Endothelial cell of umbilical vein (primary cell): ENCODE measurements around the gene UBE2E2. TPM values are rescaled to one million over a fixed set of nuclear protein-coding genes. Genes with fewer than 3 reads are reported as not detected.
A peak's percentile ranks its signal among the peaks of the same experiment; 100 is the strongest.

Experiments used
- BruUV-seq: library from RNA; stranded (reverse); fragments of 400-500 nt; replicated peaks from 2 replicates; lab custom pipeline; 2021; lab: Mats Ljungman, UMichigan
- CTCF ChIA-PET: fragments of 300-600, 350-600 bp; sonication (Branson Sonifier 250); formaldehyde crosslinking; loops from one replicate; lab custom pipeline; 2021; ENCODE audit warnings: antibody characterized with exemption, inconsistent platforms; lab: Charles Lee
- POLR2A ChIA-PET: fragments of 300-600, 350-600 bp; sonication (Branson Sonifier 250); formaldehyde crosslinking; loops from one replicate; lab custom pipeline; 2021; ENCODE audit warnings: antibody characterized with exemption, inconsistent platforms; lab: Charles Lee
- DNase-seq: peaks from one replicate; pipeline ENCODE4 v3.0.0-alpha.2; 2011; ENCODE audit warnings: low read depth, low spot score
- FAIRE-seq: peaks from 2 replicates; lab custom pipeline; 2011; peaks lifted over from hg19 to GRCh38; lab: Jason Lieb, UNC
- H2AFZ ChIP-seq: 2 replicates; pipeline ENCODE4 v1.6.0; 2012; ENCODE audit warnings: low read depth, low read length, control low read depth, inconsistent platforms
- H3K27ac ChIP-seq: 2 replicates; pipeline ENCODE4 v1.5.1; 2011; ENCODE audit warnings: low read depth, mild to moderate bottlenecking, control low read depth, low read length, moderate library complexity; ENCODE audit not compliant: insufficient read depth
- H3K27me3 ChIP-seq, 2 experiments: 2 replicates each; pipeline versions ENCODE4 v1.6.0 to v1.6.1; 2011; ENCODE audit warnings: low read length in 2 of 2, mixed read lengths in 1 of 2; ENCODE audit not compliant: control insufficient read depth in 2 of 2, insufficient read depth in 2 of 2
- H3K36me3 ChIP-seq, 2 experiments: 2 replicates in 1 of 2; 3 replicates in 1 of 2; pipeline ENCODE4 v1.5.1; 2011; ENCODE audit warnings: low read length in 2 of 2, mild to moderate bottlenecking in 1 of 2, moderate library complexity in 1 of 2; ENCODE audit not compliant: control insufficient read depth in 2 of 2, insufficient read depth in 2 of 2; ENCODE audit errors: extremely low read depth in 1 of 2
- H3K4me1 ChIP-seq: 3 replicates; pipeline ENCODE4 v1.5.1; 2011; ENCODE audit warnings: mild to moderate bottlenecking, low read length; ENCODE audit not compliant: control insufficient read depth, insufficient read depth; ENCODE audit errors: extremely low read depth
- H3K4me2 ChIP-seq: 2 replicates; pipeline ENCODE4 v1.6.1; 2011; ENCODE audit warnings: low read length, control low read depth, mixed read lengths; ENCODE audit not compliant: insufficient read depth
- H3K4me3 ChIP-seq, 3 experiments: fragments of 200-600 bp in 1 of 3; sonication (generic), shearing (Covaris generic) in 1 of 3; replicated peaks in 1 of 3; 2 replicates each; pipeline ENCODE4 v1.5.1; 2011 to 2016; ENCODE audit warnings: control low read depth in 3 of 3, low read length in 3 of 3, mild to moderate bottlenecking in 2 of 3, inconsistent platforms in 1 of 3, low read depth in 1 of 3, moderate library complexity in 1 of 3; ENCODE audit not compliant: insufficient read depth in 1 of 3
- H3K79me2 ChIP-seq: 2 replicates; pipeline ENCODE4 v1.6.0; 2012; ENCODE audit warnings: low read length, inconsistent platforms; ENCODE audit not compliant: control insufficient read depth, insufficient read depth
- H3K9ac ChIP-seq: replicated peaks from 2 replicates; pipeline ENCODE3; 2011; ENCODE audit warnings: low read length, control low read depth; ENCODE audit not compliant: insufficient read depth; ENCODE audit errors: extremely low read depth
- H3K9me1 ChIP-seq: replicated peaks from 3 replicates; pipeline ENCODE4 v1.6.0; 2011; ENCODE audit warnings: mild to moderate bottlenecking, low read length; ENCODE audit not compliant: control insufficient read depth, insufficient read depth; ENCODE audit errors: extremely low read depth
- H3K9me3 ChIP-seq: replicated peaks from 2 replicates; pipeline ENCODE4 v1.5.1; 2012; ENCODE audit warnings: low read length, inconsistent platforms; ENCODE audit not compliant: control insufficient read depth, insufficient read depth
- H4K20me1 ChIP-seq: replicated peaks from 2 replicates; pipeline ENCODE3; 2011; ENCODE audit warnings: mild to moderate bottlenecking, low read length; ENCODE audit not compliant: control insufficient read depth, insufficient read depth; ENCODE audit errors: extremely low read depth
- EZH2 ChIP-seq: IDR thresholded peaks from 2 replicates; pipeline ENCODE4 v1.6.1; 2012; ENCODE audit warnings: borderline replicate concordance, low read depth, mild to moderate bottlenecking, moderate library complexity, low read length, inconsistent platforms; ENCODE audit not compliant: severe bottlenecking
- FOS ChIP-seq: IDR thresholded peaks from 2 replicates; pipeline ENCODE4 v1.6.1; 2011; ENCODE audit warnings: mild to moderate bottlenecking, low read length, moderate library complexity, borderline replicate concordance; ENCODE audit not compliant: insufficient read depth
- GATA2 ChIP-seq: IDR thresholded peaks from 2 replicates; pipeline ENCODE4 v1.7.0; 2011; ENCODE audit warnings: low read depth, mild to moderate bottlenecking, moderate library complexity, mixed read lengths, low read length; ENCODE audit not compliant: insufficient read length, insufficient read depth
- JUN ChIP-seq: IDR thresholded peaks from 2 replicates; pipeline ENCODE4 v1.6.1; 2011; ENCODE audit warnings: borderline replicate concordance, low read depth; ENCODE audit not compliant: insufficient read length, insufficient read depth
- MYC ChIP-seq: IDR thresholded peaks from one replicate; pipeline ENCODE4 v1.6.1; 2011; ENCODE audit warnings: mild to moderate bottlenecking, low read depth, low read length
- POLR2A ChIP-seq: IDR thresholded peaks from 2 replicates; pipeline ENCODE4 v1.6.1; 2012; ENCODE audit warnings: low read depth, mild to moderate bottlenecking, control low read depth, low read length
- POLR2AphosphoS5 ChIP-seq: IDR thresholded peaks from 2 replicates; pipeline ENCODE4 v1.6.1; 2012; ENCODE audit warnings: low read depth, mild to moderate bottlenecking, control low read depth, low read length, moderate library complexity; ENCODE audit not compliant: insufficient read depth
- dilution Hi-C: fragments of 300-500 bp; cut with MboI; formaldehyde crosslinking; loops from one replicate; pipeline ENCODE4 v1.15.0; 2019; ENCODE audit warnings: low sequenced_read_pairs; ENCODE audit not compliant: extremely low pct_ligation_motif_present
- intact Hi-C: fragments of 100-400 bp; cut with micrococcal nuclease; formaldehyde crosslinking; loops from one replicate; pipeline ENCODE4 v1.10.0; 2022
- polyA plus RNA-seq, 4 experiments: library from polyadenylated mRNA; depleted of rRNA in 3 of 4; stranded (reverse) in 3 of 4; unstranded in 1 of 4; fragments of >200 nt; gene quantifications; 2 replicates each; pipeline versions ENCODE4 v1.2.1 to v1.2.3, GENCODE V29; 2011 to 2012; ENCODE audit warnings: missing spikeins in 1 of 4
- total RNA-seq: library from RNA; stranded (reverse); gene quantifications from 2 replicates; pipeline ENCODE4 v1.2.3, GENCODE V29; 2021

The UBE2E2 gene
- total and polyA plus RNA-seq, 2 donors (not counting 3 experiments of a cell fraction or from before 2014, with no cell fraction given): 37.0 to 45.4 TPM

GRCh38 chr3:23600167-23600871, 397.2 kb downstream of the UBE2E2 start:
- DNase-seq: no peak
- Histone ChIP-seq H3K27ac (no peak overlapping the region), H2AFZ (no peak overlapping the region), H3K79me2 (no peaks in the 10 kb centered on the region), H3K4me1 (no peaks in the 10 kb centered on the region), H3K36me3 (no peaks in the 10 kb centered on the region), H3K9ac (no peak overlapping the region), H3K9me3 (no peaks in the 10 kb centered on the region), H4K20me1 (no peaks in the 10 kb centered on the region), H3K9me1 (no peaks in the 10 kb centered on the region), H3K4me2 (no peak overlapping the region), H3K27me3 (no peaks in the 10 kb centered on the region), H3K4me3 (no peak overlapping the region)
- intact Hi-C loops: no loop called here
- POLR2A ChIA-PET: no interaction called here
- no peak for TF ChIP-seq JUN
- TF ChIP-seq POLR2A: no peak
- no peak for TF ChIP-seq FOS
- FAIRE-seq: no peak
- CTCF ChIA-PET: no interaction called here
- BruUV-seq: no TSS peak
- dilution Hi-C loops: no loop called here

GRCh38 chr3:23601091-23601822, 398.1 kb downstream of the UBE2E2 start:
- no TSS peak for BruUV-seq
- intact Hi-C loops: no loop called here
- no peaks in the 10 kb centered on the region for H3K27me3 ChIP-seq
- H3K9me1 ChIP-seq: no peaks in the 10 kb centered on the region
- H3K9ac ChIP-seq: no peak overlapping the region
- TF ChIP-seq EZH2: no peak
- TF ChIP-seq JUN: no peak
- TF ChIP-seq MYC: no peak
- no peak for TF ChIP-seq FOS
- no peak for TF ChIP-seq POLR2A
- no peak for TF ChIP-seq GATA2
- no peak for TF ChIP-seq POLR2AphosphoS5
- no peak overlapping the region for H2AFZ ChIP-seq
- H3K9me3 ChIP-seq: no peaks in the 10 kb centered on the region
- no peak for DNase-seq
- H3K79me2 ChIP-seq: no peaks in the 10 kb centered on the region
- CTCF ChIA-PET: no interaction called here
- H3K4me1 ChIP-seq: no peaks in the 10 kb centered on the region
- peak; percentile 59 for FAIRE-seq
- H3K4me3 ChIP-seq: no peak overlapping the region
- POLR2A ChIA-PET: no interaction called here
- H3K36me3 ChIP-seq: no peaks in the 10 kb centered on the region
- no peak overlapping the region for H3K4me2 ChIP-seq
- no peaks in the 10 kb centered on the region for H4K20me1 ChIP-seq
- dilution Hi-C loops: no loop called here
- no peak overlapping the region for H3K27ac ChIP-seq
